Activated CD4-positive, alpha-beta T cell treated with anti-CD3 and anti-CD28 coated beads for 48 hours (primary cell): ENCODE data around the gene KLHL3.

Source experiments
- DNase-seq: peaks from one replicate; pipeline ENCODE4 v3.0.0-alpha.2; 2020

Gene KLHL3

DNA sequence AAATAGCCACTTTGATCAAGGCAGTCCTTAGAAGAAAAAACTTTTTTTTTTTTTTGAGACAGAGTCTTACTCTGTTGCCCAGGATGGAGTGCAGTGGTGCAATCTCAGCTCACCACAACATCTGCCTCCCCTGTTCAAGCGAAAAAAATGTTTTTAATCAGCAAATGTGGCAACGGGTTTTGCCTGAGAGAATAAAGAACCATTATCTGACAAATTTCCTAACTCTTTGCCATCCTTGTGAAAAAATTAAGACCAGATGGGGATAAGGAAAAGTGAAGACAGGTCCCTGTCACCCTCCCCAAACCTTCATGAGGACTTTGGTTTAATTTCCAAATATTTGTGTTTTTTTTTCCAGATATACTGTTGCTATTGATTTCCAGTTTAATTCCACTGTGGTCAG is 129.5 kb downstream of the KLHL3 start:
- DNase-seq: no peak

DNA sequence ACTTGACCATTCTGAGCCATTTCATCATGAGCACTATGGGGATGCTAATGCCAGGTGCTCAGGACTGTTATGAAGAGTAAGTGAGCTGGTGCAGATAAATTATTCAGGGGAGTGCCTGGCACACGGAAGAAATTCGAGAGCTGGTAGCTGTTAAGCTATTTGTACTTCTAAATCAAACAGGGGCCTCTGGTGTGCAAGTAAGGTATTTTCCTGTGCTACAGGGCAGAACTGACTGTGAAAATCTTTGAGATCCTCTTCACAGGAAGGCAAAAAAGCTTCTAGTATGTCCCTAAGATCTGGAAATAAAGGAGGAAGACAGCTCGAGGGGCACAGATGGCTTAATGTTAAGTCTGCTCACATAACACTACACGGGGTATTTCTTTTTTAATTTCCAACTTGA is 130.5 kb downstream of the KLHL3 start:
- DNase-seq: no peak

DNA sequence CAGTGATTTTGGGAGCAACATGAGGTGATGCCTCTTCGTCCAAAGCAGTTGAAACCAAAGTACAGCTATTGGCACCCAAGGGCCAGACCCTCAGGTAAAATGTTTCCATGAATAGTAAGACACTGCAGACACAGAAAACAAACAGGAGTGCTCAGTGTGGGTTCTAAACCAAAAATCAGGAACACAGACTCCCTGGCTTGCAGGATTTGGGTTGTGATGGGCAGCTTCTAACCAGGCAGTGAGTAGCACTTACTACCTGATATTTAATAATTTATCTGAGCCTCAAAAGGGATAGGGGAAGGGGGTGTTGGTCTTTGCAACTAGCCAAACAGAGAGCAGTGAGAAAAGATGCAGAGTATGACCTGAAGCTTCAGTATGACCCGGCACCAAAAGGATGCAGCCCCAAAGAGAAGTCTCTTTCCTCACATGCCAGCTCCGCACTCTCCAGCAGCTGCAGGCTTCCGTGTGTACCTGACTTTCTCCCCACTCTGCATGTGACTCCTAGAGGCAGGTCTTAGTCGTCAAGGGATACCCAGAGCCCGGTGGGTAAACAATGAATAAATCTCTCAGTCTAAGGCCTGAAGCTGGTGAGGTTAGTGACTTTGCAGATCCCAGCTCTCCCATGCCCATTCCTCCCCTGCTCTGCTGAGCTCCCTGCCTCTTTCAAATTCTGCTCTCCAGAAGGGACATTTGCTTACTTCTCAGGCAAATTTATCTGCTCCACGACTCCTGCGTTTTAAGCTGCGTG is 131.4 kb downstream of the KLHL3 start:
- no peak for DNase-seq

DNA sequence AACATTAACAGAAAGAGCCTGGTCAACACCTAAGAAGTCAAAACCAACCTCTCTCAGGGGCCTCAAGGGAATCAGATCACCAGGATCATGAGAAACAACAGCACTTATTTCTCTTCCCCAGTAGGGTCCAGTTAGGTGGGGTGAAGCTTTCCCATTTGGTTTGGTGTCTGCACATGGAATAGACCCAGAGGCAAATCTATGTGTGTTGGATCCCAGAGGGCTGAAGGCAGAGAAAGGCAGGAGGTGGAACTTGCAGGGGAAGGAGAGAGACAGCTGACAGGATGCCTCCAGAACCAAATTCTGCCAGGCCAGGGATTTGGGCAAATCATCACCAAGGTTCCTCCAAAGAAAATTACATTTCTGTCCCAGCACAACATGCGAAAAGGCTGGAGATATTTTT is 132.0 kb downstream of the KLHL3 start:
- DNase-seq: no peak

DNA sequence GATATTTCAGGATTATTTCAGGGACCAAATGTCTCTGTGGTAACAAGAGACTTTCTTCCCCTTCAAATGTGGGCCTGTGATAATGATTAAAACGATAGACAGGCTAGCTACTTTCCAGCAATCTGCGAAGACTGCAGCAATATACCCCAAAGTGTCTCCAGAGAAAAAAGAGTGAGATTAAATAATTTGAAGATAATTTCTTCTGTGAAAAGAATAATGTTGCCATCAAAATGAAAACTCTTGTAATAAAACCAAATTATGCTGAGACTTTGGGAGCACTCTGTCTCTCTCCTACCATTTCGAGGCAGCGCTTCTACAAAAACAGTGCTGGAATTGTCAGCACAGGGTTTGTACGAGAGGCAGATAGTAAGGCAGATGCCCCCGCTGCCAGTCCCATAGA is 132.5 kb downstream of the KLHL3 start:
- DNase-seq: no peak

DNA sequence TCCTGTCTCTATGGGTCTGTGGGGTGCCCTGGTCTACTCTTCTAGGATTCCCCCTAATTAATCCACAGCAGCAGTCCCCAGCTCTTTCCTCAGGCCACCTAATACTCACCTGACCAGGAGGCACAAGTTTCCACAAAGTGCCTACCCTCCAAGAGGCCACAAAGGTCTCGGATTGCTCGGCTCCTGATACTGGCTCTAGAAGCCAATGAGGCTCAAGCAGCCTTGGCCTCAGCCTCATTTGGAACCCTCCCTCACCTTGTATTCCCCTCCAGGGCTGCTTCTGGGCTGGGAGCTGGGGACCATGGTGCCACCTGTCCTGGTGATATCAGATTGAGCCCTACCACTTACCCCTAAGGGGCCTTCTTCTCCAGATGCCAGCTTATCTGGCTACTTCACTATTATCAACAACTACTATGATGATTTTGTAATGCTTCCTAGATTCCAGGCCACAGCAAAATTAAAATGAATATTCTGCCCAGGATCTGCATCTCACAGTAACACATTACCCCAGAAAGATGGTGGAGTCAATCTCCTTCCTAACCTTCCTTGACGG is 133.1 kb downstream of the KLHL3 start:
- no peak for DNase-seq

DNA sequence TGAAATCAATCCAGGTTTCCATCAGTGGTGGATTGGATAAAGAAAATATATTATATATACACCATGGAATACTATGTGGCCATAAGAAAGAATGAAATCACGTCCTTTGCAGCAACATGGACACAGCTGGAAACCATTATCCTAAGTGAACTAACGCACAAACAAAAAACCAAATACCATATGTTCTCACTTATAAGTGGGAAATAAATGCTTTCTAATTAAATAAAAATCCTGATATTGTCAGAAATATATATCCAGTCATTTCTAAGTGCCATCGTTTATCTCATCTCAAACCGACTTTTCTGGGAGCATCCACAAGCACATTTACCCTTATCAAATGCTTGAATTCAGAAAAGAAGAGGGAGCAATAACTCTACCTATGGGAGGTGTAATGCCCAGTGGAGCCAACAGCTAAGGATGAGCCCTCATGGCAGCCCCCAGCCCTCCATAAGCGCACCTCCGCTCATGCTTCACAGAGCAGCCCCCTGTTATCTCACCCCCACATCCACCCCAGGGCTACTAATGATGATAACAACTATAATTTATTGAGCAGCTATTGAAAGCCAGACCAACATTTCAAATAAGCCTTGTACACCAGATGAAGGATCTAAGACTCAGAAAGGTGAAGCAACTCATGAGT is 135.0 kb downstream of the KLHL3 start:
- no peak for DNase-seq

DNA sequence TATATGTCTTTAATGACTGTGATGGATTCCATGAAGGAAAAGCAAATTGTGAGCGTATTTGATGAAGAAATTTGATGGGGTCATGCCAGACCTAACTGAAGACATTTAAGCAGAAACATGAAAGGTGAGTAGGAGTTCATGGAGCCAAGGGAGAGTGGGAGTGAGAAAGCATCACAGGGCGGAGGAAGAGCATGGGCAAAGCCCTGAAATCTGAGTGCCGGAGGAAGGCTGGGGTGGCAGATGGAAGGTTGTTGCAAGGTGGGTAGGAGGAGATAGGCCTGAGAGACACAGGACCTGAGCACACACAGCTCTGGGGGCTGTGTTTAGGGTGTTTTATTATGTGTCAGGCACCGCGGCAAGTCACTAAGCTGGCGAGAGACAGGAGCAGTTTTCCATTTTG is 136.4 kb downstream of the KLHL3 start:
- no peak for DNase-seq

DNA sequence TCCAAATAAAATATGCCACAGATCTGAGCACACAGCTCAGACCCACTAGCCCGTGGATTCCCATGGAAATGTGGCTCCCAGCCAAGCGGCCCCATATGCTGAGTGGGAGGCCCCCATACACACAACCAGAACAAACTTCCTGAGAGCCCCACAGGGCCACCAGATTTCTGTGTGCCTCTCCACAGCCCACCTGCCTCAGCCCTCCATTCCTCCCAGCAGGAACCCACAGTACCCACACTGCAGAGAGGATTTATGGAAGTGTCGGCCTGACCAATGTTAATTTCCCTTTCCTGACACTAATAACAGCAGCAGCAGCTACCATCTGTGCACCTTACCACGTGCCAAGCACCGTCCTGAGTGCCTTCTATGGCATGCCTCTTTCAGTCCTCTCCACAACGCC is 137.5 kb downstream of the KLHL3 start:
- no peak for DNase-seq

DNA sequence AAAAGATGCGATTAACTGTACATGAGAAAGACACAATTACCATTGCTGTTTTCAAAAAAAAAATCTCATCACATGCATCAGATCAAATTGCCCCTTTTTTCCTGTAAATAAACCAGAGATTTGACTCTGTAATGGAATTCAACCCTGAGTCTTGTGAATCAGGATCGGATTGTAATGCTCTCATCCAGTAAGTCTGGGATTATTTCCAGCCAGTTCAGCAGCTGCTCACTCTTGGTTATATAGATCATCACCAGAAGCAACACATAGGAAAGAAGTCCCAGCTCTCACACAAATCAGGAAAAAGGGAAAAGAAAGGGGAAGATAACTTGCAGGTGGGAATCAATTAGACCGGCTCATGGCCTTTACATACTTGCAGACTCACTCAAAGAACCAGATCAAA is 138.9 kb downstream of the KLHL3 start:
- no peak for DNase-seq

DNA sequence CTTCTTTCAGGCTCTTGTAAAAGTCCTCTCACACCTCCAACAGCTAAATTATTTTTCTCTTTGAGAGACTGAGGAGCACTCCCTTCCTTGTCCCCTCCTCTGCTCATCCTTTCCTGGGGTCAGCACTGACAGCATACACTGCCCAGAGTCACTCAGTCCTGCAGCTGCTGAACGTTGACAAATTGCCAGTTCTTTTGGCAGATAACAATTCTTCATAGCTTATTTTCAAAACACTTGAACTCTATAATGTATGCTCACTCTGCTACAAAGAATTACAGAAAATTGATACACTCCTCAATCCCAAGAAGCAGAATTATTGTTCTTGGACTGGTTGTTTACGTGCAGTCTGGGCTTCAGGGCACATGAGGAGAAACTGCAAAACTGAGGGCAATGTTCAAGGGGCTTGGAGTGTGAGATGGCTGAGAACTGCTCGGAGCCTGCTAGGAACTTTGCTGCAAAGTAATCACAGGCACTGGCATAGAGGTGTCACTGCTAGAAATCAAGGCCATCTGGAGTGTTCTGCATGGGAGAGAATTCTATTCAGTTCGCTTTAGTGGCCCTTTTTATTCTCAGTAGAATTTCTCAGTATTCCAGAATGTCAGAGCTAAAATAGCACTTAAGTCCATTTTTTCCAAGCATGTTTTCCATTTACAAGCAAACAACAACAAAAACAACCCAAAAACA is 140.4 kb downstream of the KLHL3 start:
- DNase-seq: no peak

DNA sequence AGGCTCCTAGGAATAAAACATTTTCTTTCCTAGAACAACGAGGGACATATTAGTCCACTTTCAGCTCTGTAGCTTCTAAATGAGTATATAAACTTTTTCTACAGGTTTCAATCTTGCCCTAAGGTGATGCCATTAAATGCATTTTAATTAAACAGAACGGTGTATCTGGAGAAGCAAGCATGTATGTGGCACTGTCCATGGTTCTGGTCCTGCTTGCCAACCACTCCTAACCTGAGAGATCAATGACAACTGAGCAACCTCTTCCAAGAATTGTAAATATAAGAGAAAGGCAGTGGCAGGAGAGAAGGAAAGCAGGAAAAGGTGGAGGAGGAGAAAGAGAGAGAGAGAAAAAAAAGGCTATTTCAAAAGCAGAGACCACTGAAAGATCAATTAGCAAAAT is 141.2 kb downstream of the KLHL3 start:
- DNase-seq: no peak

DNA sequence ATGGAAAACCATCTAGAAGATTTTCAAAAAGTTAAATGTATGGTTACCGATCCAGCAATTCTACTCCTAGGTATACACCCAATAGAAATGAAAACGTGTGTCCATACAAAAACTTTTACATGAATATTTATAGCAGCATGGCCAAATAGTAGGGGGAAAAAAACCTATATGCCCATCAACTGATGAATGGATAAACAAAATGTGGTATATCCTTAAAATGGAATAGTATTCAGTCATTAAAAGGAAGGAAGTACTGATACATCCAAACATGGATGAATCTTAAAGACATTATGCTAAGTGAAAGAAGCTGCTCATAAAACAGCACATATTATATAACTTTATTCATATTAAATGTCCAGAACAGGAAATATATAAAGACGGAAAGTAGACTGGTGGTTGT is 143.6 kb downstream of the KLHL3 start:
- DNase-seq: no peak

DNA sequence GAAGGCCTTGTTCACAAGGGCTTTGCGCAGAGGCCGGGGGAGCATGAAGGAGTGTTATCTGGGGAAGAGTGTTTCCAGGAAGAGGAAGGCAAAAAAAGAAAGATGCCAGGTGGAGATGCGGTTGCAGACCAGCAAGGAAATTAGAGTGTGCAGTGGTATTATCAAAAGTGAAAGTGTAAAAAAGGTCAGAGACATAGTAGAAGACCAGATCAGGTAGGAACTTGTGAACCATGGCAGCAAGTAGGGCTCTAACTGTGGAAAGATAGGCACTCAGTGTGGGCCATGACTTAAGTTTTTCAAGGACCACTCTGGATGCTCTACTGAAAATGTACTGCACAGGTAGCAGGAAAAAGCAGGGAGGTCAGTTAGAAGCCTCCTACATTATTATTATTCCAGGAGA is 146.7 kb downstream of the KLHL3 start:
- DNase-seq: no peak

DNA sequence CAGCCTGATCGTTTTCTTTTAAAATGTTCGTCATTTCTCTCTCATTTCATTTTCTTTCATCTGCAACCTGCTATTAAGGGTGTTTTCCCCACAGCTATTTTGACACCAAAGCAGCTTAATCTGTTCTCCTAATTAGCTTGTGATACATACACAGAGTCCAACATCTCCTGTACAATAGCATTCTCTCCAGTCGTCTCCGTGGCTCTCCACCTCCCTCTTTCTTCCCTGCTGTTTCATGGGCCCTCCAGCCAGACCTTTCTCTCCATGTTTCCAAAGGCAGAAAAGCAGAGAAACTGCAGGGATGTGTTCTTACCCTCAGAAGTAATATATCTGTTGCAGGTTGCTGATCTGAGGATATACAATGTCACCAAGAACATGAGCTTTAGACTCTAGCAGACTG is 148.0 kb downstream of the KLHL3 start:
- no peak for DNase-seq

DNA sequence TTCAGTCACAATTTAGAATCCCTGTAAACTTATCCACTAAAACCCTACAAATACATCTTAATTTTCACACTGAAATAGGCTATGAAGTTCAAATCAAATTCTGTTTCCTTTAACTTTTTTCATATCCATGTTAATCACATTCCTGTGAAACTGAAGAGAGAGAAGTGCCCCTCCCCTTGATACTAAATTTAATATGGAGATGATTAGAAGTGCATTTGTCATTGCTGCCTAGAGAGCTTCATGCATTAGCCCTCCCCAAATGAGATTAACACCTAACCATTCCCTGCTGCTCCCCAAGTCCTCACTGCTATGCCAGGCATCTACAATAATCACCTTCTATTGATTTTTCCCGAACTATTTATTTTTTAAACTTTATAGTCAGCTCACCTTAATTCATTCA is 151.6 kb downstream of the KLHL3 start:
- no peak for DNase-seq

DNA sequence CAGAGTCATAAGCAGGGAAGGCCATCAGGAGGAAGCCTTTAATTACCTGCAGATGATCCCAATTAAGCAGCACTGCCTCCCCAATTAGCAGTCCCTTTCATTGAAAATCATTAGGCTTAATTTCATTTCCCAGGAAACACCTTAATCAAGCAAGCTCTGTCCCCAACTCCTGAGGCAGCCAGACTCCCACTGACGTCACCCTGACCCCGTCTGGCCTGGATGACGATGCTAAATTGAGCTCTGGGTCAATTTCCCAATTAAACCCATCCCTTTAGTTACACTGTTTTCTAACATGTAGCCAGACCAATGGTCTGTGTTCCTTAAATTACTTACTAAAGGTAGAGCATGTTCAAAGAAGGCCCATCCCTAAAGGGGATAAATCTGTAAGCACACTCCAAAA is 152.8 kb downstream of the KLHL3 start:
- DNase-seq: no peak

DNA sequence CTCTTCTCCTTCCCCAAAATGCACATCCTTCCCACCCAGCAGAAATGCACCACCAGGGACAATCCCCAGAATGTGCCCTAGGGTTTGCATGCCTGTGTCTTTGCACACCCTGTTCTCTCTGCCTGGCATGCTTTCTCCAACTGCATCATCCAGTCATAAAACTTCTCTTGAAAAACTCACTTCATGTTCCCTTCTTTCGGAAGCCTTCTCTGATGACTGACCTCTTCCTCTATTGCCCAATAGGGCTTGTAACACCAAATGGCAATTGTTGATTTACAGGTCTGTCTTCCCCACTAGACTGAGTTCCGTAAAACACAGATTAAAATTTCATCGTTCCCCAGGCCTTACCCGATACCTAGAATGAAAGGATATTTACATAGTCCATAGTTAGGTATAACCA is 153.7 kb downstream of the KLHL3 start:
- DNase-seq: no peak

DNA sequence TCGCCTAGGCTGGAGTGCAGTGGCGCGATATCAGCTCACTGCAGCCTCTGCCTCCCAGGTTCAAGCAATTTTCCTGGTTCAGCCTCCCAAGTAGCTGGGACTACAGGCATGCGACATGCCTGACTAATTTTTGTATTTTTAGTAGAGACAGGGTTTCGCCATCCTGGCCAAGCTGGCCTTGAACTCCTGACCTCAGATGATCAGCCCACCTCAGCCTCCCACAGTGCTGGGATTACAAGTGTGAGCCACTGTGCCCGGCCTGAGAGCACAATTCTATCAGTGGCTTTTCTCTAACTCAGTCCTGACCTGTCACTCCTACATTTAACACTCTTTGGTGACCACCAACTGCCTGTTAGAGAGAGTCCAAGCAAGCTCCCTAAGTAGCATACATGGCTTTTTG is 154.1 kb downstream of the KLHL3 start:
- no peak for DNase-seq

DNA sequence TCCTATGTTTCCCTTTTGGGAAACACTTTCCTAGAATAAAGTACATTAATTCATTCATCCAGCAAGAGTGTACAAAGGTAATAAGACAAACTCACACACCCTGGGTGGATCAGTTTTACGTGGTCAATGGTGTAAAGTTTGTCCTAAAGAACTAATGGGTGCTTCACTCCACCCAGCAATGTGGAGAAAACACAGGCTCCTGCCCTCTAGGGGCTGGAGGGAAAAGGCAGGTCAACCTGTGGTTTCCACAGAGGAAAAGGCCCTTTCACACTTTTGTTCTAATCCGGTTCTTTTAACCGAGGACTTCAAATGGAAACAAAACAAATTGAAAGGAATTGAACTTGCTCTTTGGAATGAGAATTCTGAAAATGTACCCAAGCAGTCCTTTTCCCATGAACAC is 155.9 kb downstream of the KLHL3 start:
- no peak for DNase-seq

DNA sequence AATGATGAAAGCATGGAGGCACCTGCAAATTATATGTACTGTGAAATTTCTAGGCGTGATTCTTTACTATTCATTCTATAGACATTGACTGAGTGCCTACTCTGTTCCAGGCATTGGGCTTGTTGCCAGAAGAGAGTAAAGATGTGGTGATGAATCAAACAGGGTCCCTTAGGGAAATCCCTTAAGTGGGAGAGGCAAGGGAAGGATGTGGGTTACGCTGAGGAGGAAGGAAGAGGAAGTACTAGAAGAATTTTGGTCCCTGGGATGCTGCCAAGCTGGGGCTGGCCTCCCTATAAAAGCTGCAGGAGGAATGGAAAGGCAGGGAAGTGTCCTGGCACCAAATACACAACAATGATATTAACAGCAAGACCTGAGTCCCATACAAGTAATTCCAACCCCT is 160.0 kb downstream of the KLHL3 start:
- no peak for DNase-seq

DNA sequence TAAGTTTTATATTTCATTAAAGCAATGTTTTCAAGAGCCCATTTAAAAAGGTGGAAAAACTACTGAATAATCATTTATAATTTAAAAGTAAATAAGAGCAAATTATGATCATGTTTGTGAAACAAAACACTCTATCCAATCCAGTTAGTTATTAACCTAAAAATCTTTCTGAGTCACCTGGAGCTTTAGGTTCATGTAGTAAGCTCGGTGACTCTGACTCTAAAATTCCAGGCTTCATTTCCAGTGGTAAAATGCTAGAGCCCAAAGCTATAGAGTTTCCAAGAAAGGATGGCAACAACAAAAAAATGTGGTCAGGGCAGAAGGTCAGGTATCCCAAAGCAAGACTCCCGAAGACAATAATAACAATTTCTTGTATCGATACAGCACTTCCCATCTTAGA is 160.7 kb downstream of the KLHL3 start:
- no peak for DNase-seq

DNA sequence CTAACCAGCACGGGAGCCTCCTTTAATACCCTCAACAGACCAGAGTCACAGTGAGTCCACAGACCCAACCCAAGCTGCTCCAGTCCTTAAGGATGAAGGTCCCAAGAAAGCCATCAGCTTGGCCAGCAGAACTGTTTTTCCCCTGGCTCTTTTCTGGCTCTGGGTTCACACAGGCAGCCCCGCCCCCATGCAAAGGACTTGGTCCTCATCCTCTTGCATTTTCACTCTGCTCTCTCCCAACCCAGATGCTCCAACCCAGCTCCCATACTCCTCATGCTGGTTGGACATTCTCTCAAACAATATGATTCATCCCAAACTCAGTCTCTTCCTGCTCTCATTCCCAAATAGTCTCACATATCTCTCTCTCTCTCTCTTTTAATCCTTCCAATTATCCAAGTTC is 162.5 kb downstream of the KLHL3 start:
- DNase-seq: no peak

DNA sequence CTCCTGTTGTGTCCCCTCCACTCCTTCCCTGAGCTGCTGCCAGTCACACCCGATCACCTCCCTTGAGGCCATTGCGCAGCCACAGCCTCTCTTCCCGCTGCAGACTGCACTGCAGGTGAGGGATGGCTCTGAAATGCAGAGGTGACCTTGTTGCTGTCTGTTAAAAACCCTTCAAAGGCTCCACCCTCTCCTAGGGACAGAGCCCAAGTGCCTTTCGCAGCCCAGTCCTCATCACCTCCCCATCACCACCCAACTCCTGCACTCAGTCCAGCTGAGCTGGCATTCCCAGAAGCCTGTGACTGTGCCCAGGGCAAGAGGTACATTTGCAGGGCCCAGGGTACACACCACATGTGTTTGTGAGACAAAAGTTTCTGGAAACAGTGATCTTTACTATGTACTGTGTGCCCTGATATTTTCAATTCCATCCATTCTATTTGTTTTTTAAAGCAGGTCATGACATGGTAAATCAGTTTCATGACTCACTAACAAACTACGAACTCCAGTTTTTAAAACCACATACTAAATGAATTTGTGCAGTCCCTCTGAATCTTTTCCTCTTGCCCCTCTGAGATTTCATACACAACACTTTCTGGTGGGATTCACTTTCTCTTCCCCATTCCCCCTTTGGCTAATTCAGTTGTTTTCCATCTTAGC is 163.7 kb downstream of the KLHL3 start:
- DNase-seq: no peak
